D721Med (cell line): ENCODE data around the gene LPP.

Source experiments
- DNase-seq: peaks from one replicate; pipeline ENCODE4 v3.0.0; 2011; ENCODE audit warnings: low spot score; ENCODE audit not compliant: insufficient read length
- FAIRE-seq: peaks from 2 replicates; lab custom pipeline; 2011; peaks lifted over from hg19 to GRCh38; lab: Jason Lieb, UNC
- TF ChIP-seq, protein P1 (sequence below): IDR thresholded peaks from 2 replicates; pipeline ENCODE4 v1.5.1; 2012; ENCODE audit warnings: mild to moderate bottlenecking, control low read depth; ENCODE audit not compliant: insufficient read depth; ENCODE audit errors: missing control alignments

LPP gene

DNA sequence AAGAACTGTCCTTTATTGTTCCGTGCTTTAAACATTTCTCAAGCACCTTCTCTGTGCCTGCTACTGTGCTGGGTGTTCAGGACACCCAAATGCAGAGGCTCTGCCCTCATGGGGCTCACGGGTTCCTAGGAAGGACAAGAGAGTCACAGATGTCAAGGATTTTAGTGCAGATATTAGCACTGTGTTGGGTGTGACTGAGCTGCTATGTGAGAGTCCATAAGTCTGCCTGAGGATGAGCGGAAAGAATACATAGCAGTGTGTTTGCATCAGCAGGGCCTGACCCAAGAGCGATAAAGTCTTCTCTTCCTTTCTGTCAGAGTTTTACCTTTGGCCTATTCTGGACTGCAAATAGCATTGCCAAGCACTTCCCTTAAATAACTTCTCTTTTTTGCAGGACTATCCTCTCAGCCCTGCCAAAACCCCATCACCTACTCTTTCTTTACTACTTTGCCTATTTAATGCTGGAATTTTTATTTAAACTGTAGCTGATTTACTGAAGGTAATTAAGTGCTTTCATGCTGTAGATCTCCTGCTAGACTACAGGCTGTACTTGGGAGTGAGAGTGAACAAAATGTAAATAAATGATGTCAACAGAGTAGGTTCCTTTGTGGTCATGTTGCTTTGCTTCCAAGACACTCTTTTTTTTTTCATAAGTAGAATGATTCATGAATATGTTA, 558.4 kb downstream of the LPP start:
- DNase-seq (no peak), FAIRE-seq (no peak)
- TF ChIP-seq, protein P1, sequence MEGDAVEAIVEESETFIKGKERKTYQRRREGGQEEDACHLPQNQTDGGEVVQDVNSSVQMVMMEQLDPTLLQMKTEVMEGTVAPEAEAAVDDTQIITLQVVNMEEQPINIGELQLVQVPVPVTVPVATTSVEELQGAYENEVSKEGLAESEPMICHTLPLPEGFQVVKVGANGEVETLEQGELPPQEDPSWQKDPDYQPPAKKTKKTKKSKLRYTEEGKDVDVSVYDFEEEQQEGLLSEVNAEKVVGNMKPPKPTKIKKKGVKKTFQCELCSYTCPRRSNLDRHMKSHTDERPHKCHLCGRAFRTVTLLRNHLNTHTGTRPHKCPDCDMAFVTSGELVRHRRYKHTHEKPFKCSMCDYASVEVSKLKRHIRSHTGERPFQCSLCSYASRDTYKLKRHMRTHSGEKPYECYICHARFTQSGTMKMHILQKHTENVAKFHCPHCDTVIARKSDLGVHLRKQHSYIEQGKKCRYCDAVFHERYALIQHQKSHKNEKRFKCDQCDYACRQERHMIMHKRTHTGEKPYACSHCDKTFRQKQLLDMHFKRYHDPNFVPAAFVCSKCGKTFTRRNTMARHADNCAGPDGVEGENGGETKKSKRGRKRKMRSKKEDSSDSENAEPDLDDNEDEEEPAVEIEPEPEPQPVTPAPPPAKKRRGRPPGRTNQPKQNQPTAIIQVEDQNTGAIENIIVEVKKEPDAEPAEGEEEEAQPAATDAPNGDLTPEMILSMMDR: no peak

DNA sequence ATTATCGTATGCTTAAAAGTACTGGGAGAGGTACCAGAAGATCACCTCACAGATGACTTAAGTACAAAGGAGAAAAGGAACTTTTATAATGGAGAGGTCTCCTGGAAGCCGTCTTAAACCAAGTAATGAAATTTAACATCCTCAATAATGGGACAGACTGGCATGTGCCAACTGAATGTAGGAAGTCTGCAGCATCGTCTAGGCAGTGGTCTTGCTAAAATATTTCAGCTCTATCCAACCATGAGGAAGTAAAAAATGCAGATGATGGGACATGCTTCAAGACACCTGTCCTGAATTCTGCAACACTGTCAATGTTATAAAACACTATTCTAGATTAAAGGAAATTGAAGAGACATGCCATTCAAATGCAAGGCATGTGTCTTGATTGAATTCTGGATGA, 559.0 kb downstream of the LPP start:
- TF ChIP-seq, protein P1: no peak
- no peak for FAIRE-seq
- no peak for DNase-seq

DNA sequence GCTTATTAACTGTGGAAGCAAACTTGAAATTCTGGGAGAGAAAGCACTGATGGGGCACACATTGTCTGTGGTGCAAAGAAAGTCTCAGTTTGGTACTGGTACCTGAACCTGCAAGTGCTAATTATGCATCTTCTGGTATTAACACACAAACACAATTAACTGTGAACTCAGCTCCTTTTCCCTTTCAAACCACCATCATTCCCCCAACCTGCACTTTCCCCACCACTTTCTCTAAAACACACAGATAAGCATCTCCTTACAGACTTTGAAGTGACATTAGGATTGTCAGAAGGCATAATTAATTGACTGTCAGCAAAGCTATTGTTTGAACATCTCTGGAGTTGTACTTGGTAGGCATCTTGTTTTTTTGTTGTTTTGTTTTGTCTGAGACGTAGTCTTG, 565.6 kb downstream of the LPP start:
- TF ChIP-seq, protein P1: no peak
- FAIRE-seq: no peak
- no peak for DNase-seq

DNA sequence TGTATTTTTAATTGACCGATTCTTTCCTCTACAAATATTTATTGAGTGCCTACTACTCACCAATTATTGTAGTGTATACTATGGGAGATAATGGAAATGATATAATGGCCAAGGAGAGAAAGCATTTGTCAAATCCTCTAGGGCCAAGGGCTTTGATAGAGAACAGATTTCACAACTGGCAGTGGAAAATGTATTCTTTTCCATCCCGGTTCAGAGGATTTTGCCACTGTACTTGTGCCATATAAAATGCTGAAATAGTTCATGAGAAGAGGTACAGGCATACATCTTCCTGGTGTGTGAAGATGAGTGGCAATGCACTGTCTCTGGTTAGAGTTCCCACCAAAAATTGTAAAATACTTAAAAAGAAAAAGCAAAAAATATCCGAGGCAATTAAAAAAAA, 566.3 kb downstream of the LPP start:
- DNase-seq: no peak
- TF ChIP-seq, protein P1: no peak
- FAIRE-seq: no peak

DNA sequence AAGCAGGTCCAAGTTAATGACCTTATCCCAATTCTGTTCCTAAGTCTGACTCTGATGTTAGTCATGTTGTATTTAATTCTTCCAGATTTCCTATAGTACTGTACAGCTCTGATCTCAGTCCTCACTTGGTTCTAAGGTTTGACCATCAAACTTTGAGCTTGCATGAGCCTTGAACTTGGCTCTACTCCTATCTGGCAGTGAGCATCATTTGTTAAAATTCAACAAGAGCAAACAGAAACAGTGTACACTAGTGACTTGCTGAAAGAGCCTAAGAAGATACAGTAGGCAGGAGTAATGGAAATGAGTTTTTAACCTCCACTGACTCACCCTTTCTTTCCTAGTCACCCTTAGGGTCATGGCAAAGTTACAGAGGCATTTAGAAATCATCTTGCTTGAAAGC, 566.7 kb downstream of the LPP start:
- DNase-seq: no peak
- no peak for FAIRE-seq
- TF ChIP-seq, protein P1: no peak

DNA sequence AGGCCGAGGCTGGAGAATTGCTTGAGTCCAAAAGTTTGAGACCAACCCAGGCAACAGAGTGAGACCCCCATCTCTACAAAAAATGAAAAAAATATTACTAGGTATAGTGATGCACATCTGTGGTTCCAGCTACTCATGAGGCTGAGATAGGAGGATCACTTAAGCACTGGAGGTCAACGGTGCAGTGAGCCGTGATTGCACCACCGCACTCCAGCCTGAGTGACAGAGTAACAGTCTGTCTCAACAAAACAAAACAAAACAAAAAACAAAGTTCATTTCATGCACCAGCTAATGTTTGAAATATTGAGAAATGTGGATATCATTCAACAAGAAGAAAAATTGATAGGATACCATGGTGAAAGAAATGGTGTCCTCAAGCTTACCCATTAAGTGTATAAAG, 567.4 kb downstream of the LPP start:
- DNase-seq (no peak), FAIRE-seq (no peak)
- TF ChIP-seq, protein P1: no peak

DNA sequence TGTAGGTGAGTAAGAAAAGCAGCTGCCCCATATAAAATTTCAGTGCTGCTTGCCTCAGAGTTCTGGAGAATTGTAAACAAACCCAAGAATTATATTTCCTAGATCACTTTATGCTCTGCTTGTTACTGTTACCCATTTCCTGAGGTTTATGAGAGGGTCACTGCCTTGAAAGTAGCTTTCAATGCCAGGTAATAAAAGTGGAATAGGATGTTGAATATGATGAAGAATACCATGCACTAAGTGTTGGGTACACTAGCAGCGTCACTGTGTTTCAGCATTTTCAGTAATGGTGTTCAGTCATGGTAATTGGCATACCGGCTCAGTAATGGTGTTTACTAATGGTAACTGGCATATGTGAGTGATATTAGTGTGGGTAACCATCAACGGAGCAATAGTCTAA, 568.0 kb downstream of the LPP start:
- FAIRE-seq: no peak
- TF ChIP-seq, protein P1: no peak

More for the DNA sequence above, 568.0 kb downstream of the LPP start:
- DNase-seq: no peak
